Suppressor macrophage treated with lipopolysaccharide for 1 hour (primary cell): ENCODE data around the gene NEMP2.

Experiments used
- DNase-seq, 3 donors: peaks; one replicate each; pipeline ENCODE4 v3.0.0-alpha.2; 2020 to 2022

NEMP2 gene, protein sequence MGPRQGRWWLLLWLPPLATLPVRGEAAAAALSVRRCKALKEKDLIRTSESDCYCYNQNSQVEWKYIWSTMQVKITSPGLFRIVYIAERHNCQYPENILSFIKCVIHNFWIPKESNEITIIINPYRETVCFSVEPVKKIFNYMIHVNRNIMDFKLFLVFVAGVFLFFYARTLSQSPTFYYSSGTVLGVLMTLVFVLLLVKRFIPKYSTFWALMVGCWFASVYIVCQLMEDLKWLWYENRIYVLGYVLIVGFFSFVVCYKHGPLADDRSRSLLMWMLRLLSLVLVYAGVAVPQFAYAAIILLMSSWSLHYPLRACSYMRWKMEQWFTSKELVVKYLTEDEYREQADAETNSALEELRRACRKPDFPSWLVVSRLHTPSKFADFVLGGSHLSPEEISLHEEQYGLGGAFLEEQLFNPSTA

DNA sequence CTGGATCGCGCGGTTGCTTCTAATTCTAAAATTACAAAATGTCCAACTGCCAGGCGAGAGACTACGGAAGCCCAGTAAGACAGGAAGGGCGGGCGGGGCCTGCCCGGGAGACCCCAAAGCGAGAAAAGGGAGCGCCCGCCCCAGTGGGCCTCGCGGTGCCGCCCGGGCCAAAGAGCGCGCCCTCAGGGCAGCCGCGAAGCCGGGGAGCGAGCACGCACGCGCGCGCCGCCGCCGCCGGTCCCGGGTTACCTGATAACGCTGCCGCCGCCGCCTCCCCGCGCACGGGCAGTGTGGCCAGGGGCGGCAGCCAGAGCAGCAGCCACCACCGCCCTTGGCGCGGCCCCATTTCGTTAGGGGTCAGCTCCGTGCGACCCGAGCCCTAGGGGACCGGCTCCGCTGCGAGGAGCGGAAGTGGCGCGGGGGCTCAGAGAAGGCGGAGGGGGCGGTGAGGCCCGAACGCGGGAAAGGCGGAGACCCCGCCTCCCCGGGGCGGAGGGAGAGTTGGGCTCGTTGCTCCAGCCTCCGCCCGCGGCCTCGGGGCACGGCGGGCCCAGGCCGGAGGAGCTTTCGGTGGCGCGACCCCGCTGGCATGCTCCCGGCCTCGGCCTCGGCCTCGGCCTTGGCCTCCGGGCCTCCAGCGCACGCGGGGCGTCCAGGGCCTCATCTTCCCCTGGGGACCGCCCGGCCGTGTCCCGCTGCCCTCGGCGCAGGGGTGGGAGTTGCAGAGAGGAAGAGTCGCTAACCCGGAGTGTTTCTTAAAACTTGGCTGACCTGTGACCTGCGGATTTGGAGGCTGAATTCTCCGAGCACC is at the start of gene NEMP2:
Gene NEMP2, minus strand, starts transcription at position 413 of the 811 bp plus-strand sequence. Its CDS starts 67 bp downstream, at position 346.
- peak; percentile 67 to 88 (median 69) for DNase-seq

GRCh38 chr2:190583507-190584337 is 49.2 kb upstream of the NEMP2 start:
- DNase-seq = no peak

GRCh38 chr2:190582736-190583506 is 48.4 kb upstream of the NEMP2 start:
- no peak for DNase-seq

DNA sequence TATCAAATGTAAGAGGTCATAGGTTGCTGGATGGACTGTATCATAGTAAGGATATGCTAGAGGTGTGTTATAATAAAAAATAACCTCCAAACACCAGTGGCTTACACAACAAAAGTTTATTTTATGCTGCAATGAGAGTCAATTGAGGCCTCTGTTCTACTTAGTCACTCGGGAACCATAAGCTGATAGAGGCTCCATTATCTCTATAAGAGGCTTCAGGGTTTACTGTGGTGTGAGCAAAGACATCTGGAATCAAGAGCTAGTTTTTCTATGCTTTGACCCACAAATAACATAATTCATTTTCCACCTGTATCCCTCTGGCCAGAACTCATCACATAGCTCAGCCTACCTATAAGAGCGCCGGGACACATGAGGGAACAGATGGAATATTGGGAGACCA is 47.5 kb upstream of the NEMP2 start:
- no peak for DNase-seq

- no peak for DNase-seq
Measured at GRCh38 chr2:190579915-190580846, 45.7 kb upstream of the NEMP2 start.

- DNase-seq = no peak
Measured at GRCh38 chr2:190579058-190579410, 44.5 kb upstream of the NEMP2 start.

GRCh38 chr2:190578158-190579057 is 43.9 kb upstream of the NEMP2 start:
- peak in 1 of 3 donors; percentile 34 for DNase-seq

DNA sequence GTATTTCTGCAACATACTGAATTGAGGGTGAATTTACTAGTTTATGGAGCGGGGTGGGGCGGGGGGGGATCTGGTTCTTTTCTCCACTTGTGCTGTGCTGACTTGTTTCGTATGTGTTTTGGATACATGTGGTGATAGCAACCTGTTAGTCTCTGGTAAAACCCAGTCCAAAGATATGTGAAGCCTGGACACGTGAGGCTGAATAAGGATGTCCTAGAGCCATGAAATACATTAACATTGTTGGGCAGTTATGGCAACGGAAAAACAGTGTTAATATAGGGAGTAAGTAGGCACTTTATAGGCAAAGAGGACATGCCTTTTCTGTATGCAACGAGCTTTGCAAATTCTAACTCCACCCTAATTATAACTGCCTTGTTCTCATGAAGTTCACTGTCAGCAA is 42.1 kb upstream of the NEMP2 start:
- DNase-seq = no peak

DNA sequence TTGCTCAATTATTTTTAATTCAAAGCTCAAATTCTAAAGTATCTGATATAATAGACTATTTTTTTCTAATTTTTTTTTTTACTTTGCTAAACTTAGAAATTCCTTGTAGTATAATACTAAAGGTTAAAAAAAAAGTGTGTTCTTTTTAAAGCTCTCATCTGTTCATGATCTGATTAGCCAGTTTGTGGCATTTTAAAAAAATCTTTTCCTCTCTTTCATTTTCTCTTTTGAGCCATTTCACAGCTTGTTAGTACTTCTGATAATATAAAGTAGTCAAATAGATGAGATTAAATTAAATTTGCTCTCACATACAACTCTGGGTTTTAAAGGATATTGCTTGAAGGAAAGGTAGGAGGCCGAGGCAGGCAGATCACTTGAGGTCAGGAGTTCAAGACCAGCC is 40.7 kb upstream of the NEMP2 start:
- no peak for DNase-seq

GRCh38 chr2:190574169-190574568 is 39.6 kb upstream of the NEMP2 start:
- no peak for DNase-seq

DNA sequence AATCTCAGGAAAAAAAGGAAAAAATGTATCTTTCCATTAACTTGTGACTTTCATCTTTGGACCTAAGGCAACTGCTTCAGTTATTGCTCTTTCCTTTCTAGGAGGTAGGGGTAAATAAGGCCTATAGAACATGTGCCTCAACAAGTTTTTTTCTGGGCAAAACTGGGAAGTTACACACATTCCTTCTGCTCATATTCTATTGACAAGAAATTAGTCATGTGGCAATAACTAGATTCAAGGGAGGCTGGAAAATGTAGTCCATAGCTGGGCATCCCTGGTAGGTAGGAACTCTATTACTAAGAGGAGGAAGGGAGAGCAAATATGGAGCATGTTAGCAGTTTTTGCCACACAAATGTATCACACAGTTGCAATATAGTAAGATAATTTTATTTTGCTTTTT is 37.7 kb upstream of the NEMP2 start:
- peak in 1 of 3 donors; percentile 29 for DNase-seq

DNA sequence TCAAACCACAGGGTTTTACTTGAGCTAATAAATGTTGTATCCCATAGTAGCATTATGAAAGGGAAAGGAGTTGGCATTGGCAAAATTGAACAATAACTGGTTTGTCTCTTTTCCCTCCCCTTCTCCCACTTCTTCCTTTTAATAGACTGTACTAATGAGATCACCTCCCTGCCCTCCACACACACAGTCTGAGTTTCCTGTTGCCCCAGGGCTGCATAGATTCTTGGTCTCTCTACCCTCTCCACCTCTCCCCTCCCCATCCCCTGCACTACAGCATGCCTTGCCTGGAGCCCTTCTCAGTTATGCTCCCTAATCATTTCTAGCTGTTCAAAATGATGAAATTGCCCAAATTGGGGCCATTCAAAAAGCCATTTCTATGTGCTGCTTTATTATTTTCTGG is 37.2 kb upstream of the NEMP2 start:
- peak; percentile 24 to 40 (median 32) for DNase-seq

DNA sequence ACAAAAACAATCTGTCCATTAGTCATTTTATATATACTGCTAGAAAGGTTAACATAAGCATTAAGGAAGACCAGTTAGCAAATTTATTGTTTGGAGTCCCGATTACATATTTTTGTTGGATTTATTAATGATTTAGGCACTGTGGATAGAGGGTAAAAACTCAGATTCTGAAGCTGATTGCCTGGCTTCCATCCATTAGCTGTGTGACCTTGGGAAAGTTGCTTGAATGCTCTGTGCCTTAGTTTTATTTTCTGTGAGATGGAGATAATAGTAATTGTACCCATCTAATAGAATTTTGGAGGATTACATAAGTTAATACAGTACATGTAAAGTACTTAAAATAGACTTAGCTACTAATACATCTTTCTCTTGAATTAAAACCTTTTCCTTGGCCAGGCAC is 36.3 kb upstream of the NEMP2 start:
- no peak for DNase-seq

DNA sequence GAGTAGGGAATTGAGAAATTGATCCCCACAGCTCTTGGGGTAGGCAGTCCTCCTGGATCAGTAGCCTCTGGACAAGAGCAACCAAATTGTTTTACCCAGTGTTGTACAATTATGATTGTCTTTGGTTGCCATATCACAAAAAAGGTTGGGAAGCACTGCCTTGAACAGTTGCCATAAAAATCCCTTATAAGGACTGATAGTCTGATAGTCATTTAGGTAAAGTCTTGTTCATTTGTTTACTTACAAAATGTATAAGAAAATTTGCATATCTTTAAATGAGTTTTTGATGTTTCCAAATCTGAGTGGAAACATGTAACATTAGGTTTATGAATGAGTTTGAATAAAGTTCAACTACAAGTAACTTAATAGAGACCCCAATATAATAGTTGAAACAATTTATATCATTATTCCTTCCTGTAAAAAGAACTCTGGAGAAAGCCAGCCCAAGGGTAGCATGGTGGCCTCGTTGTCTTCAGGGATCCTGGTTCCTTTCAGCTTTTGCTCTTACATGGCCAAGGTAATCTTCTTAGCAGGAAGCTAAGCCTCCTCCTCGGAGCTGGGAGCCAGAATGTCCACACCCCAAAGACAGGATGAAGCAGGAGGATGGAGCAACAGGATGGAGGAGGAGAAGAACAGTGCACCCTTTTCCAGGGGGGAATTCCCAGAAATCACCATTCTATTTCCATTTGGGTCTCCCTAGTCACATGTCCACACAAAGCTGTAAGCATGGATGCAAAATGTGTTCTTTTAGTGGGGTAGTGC is 35.7 kb upstream of the NEMP2 start:
- DNase-seq = no peak

- DNase-seq = no peak
Measured at GRCh38 chr2:190564838-190565237, 30.3 kb upstream of the NEMP2 start.

GRCh38 chr2:190563646-190564045 is 29.1 kb upstream of the NEMP2 start:
- no peak for DNase-seq

- no peak for DNase-seq
Measured at GRCh38 chr2:190563109-190563508, 28.6 kb upstream of the NEMP2 start.

GRCh38 chr2:190562121-190562520 is 27.6 kb upstream of the NEMP2 start:
- DNase-seq = no peak

GRCh38 chr2:190561094-190561493 is 26.6 kb upstream of the NEMP2 start:
- no peak for DNase-seq
